Fibroblast of pulmonary artery (primary cell): ENCODE measurements around the gene LMBR1.

Experiments
- DNase-seq: peaks from one replicate; pipeline ENCODE4 v3.0.0-alpha.2; 2010; ENCODE audit warnings: low read depth
- H3K4me3 ChIP-seq: replicated peaks from 2 replicates; pipeline ENCODE4 v1.5.1; 2011; ENCODE audit warnings: low read depth, mild to moderate bottlenecking, control low read depth, low read length, moderate library complexity
- CTCF ChIP-seq: IDR thresholded peaks from 2 replicates; pipeline ENCODE4 v1.5.1; 2011; ENCODE audit warnings: mild to moderate bottlenecking, control low read depth, low read length, inconsistent platforms; ENCODE audit errors: missing control alignments

The LMBR1 gene

GRCh38 chr7:156768698-156769472 lies 124.1 kb downstream of the LMBR1 start:
- TF ChIP-seq CTCF, result no peak
- DNase-seq, result no peak
- H3K4me3 ChIP-seq, result no peak overlapping the region

GRCh38 chr7:156766666-156767065 lies 126.3 kb downstream of the LMBR1 start:
- no peak overlapping the region for H3K4me3 ChIP-seq
- DNase-seq, result no peak
- TF ChIP-seq CTCF, result no peak

DNA sequence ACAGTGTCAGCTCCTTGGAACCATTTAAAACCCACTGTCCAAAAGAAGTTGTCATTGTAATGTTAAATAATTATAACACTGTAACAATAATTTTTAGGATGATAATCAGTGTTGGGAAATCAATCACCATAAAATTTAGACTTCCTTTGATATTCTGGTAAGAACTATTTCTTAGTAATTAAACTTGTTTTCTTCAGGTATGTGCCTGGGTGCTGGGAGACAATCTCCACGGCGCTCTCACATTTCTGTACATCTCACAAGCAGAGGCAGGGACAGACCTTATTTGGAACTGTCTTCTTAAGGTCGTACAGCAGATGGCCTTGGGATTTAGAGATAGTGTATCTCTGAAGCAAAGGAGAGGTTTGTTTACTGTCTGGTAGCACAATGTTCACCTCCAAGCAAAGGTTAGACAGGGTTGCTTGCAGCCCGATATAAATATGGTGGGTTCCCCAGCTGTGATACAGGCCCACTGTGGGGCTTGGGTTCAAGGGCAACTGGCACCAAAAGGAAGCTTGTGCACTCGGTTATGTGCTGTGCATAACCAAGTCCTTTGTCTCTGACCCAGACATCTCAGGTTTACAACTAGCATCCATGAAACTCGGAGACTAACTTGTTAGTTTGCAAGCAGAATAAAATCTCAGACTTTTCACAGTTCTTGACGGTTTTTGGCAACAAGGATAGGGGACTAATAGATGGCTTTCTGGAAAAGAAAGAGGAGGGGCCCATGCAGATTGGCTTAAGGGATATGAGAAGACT lies 126.9 kb downstream of the LMBR1 start:
- no peak for DNase-seq
- no peak overlapping the region for H3K4me3 ChIP-seq
- TF ChIP-seq CTCF, result no peak

- no peak for DNase-seq
- no peak overlapping the region for H3K4me3 ChIP-seq
- TF ChIP-seq CTCF, result no peak
Observed at GRCh38 chr7:156764766-156765165, 128.2 kb downstream of the LMBR1 start.

DNA sequence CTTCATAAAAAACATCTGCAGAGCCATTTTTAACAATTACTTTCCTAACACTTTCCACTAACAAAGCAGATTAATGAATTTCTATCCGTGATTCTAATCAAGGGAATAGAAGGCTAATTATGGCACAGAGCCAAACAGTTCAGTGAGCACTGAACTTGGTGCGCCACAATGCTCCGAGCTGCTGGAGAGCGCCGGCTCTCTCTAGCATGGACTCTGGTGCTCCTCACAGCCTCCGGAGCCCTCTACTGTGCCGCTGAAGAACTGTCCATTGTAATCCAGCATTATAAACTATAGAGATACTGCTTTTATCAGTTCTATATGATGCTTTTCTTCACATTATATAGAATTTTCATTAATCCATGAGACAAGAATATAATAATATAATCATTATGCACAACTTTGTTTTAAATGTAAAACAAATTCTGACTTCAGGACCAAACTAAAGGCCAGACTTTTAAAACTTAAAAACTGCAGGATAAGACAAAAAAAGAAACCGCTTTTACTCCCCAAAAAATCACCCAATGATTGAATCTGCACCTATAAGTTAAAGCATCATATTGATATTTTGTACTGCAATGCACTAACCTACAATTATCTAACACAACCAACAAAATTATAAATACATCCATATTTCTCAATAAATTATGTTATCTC lies 128.8 kb downstream of the LMBR1 start:
- peak; percentile 85 for DNase-seq
- H3K4me3 ChIP-seq, result no peak overlapping the region
- TF ChIP-seq CTCF, result peak; percentile 86

DNA sequence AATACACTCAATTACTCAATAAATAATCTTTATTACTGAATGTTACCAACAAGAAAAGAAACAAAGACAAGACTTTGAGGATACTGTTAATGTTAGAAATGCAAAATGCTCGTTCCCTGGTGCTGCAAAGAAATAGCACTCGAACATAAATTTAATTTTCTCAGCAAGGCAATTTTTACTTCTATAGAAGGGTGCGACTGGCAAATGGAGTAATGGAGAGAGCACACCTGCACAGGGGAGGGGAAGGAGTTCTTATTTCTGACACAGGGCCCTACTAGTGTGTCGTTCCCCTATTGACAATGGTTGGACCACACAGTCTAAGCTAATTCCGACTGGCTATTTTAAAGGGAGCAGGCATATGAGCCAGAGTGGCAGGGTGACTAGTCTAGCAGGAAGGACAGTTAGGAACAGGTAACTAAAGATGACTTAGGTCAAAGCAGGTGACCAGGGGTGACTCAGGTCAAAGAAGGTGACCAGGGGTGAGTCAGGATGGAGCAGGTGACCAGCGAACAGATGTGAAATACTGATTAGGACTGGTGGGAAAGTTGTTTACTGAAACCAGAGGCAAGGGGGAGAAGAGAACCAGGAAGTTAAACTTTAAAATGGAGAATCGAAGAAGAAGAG lies 133.3 kb downstream of the LMBR1 start:
- no peak overlapping the region for H3K4me3 ChIP-seq
- DNase-seq, result no peak
- TF ChIP-seq CTCF, result no peak
